Neural progenitor cell (in vitro differentiated cells): ENCODE measurements around the gene DCUN1D1.

Source experiments
- CTCF ChIP-seq: fragments of 200-600 bp; sonication (generic); IDR thresholded peaks from 2 replicates; pipeline ENCODE4 v1.5.1; 2017; ENCODE audit warnings: antibody characterized with exemption, mild to moderate bottlenecking
- EZH2phosphoT487 ChIP-seq: fragments of 200-600 bp; sonication (generic); IDR thresholded peaks from 2 replicates; pipeline ENCODE4 v1.6.1; 2017; ENCODE audit warnings: antibody characterized with exemption

GRCh38 chr3:183022936-183023516, 42.7 kb upstream of the DCUN1D1 start:
- no peak for TF ChIP-seq CTCF
- TF ChIP-seq EZH2phosphoT487, result no peak
